Sigmoid colon (tissue), 7 donors: ENCODE data around the gene COL25A1. TPM values are rescaled to one million over a fixed set of nuclear protein-coding genes. Genes with fewer than 3 reads are reported as not detected.
"Not testable (repeated sequence)": the region's sequence is repeated elsewhere in the genome, so short reads cannot be mapped to it uniquely, and the experiment has no call there.

Experiments used
- DNase-seq: peaks from one replicate; pipeline ENCODE4 v3.0.0-alpha.2; 2019
- H3K27ac ChIP-seq, 4 donors: fragments of 200-600 bp; sonication (generic); one replicate each; pipeline ENCODE4 v1.5.1; 2016 to 2019; ENCODE audit warnings: mild to moderate bottlenecking in 1 of 4
- H3K27me3 ChIP-seq, 3 donors: fragments of 200-600 bp; sonication (generic); one replicate each; pipeline ENCODE4 v1.5.1; 2019; ENCODE audit warnings: mild to moderate bottlenecking in 1 of 3
- H3K36me3 ChIP-seq, 4 donors: fragments of 200-600 bp; sonication (generic); one replicate each; pipeline ENCODE4 v1.5.1; 2016 to 2019
- H3K4me1 ChIP-seq, 4 donors: fragments of 200-600 bp; sonication (generic); one replicate each; pipeline ENCODE4 v1.5.1; 2017 to 2019
- H3K4me3 ChIP-seq, 4 donors: fragments of 200-600 bp; sonication (generic); one replicate each; pipeline ENCODE4 v1.5.1; 2017 to 2019; ENCODE audit warnings: mild to moderate bottlenecking in 2 of 4, moderate library complexity in 1 of 4
- H3K9me3 ChIP-seq, 4 donors: fragments of 200-600 bp in 3 of 4; sonication (generic) in 3 of 4; one replicate each; pipeline versions ENCODE4 v1.5.1 to v1.6.1; 2013 to 2019
- EP300 ChIP-seq, 4 donors: sonication (generic); formaldehyde crosslinking; IDR thresholded peaks; one replicate each; pipeline ENCODE4 v1.6.1; 2017; ENCODE audit warnings: antibody characterized with exemption in 4 of 4
- POLR2A ChIP-seq, 2 donors: fragments of 450-650 bp; IDR thresholded peaks; one replicate each; pipeline ENCODE4 v1.6.1; 2016; ENCODE audit warnings: antibody characterized with exemption in 2 of 2, mild to moderate bottlenecking in 2 of 2, moderate library complexity in 2 of 2
- POLR2AphosphoS5 ChIP-seq, 4 donors: sonication (generic); formaldehyde crosslinking; IDR thresholded peaks; one replicate each; pipeline ENCODE4 v1.6.1; 2017; ENCODE audit warnings: antibody characterized with exemption in 4 of 4
- WGBS, 2 donors: extraction: QIAGEN DNeasy Blood & Tissue Kit; methylation state at CpG; one replicate each; pipeline ENCODE4 v1.1.7; 2013; 5-methylcytosine and 5-hydroxymethylcytosine counted together
- intact Hi-C: fragments of 100-400 bp; cut with DNase I; formaldehyde crosslinking; loops from one replicate; pipeline ENCODE4 v1.15.1; 2023
- polyA plus RNA-seq, 3 donors: library from polyadenylated mRNA; stranded (reverse); fragments of 200-250 nt; gene quantifications; one replicate each; pipeline ENCODE4 v1.2.3, GENCODE V29; 2013
- total RNA-seq, 4 donors: library from RNA; depleted of rRNA; stranded (reverse); fragments of >200 nt; gene quantifications; one replicate each; pipeline ENCODE4 v1.1.0, GENCODE V29; 2016
- TF ChIP-seq, protein P1 (sequence below), 4 experiments: fragments of 450-650 bp in 3 of 4; fragments of 200-600 bp in 1 of 4; IDR thresholded peaks; one replicate each; pipeline ENCODE4 v1.5.1; 2016 to 2019; ENCODE audit warnings: antibody characterized with exemption in 4 of 4, mild to moderate bottlenecking in 3 of 4, moderate library complexity in 2 of 4
- donor health status: healthy with polysubstance abuse.
- donor health status: Bipolar disorder and iron deficiency.
- donor health status: healthy.

The COL25A1 gene
- total and polyA plus RNA-seq, 7 donors: 0.15 to 1.4 (median 0.41) TPM; not detected in 2

DNA sequence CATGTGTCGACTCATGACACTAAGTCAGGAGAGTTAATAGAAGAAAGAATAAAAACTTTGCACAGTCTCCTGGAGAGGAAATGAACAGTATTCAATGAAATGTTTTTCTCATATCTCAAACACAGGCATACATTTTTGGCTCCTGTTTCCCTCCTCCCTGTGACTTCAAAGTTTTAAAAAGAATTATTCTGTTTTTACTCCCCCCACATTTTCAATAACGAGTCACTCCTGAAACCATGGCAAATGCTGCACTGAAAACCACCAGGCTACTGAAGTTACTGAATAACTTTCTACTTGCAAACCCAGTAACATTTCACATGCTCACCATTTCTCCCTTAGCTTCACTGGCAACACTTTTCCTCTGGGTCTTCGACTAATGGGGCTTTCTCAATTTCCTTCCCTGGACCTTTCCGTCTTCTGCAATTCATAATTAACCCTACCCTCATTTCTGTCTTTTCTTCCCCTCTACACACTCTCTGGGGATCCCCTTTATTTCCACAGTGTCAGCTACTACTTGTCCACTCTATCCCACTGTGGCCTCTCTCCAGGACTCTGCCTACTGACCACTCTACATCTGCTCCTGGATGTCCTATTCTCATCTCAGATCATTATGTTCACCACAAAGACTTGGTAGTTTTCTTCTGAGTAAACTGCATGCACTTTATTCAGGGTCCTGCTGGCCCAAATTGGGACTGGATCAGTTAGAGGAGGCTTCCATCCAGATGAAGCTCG, 313.8 kb downstream of the COL25A1 start:
- TF ChIP-seq, protein P1, sequence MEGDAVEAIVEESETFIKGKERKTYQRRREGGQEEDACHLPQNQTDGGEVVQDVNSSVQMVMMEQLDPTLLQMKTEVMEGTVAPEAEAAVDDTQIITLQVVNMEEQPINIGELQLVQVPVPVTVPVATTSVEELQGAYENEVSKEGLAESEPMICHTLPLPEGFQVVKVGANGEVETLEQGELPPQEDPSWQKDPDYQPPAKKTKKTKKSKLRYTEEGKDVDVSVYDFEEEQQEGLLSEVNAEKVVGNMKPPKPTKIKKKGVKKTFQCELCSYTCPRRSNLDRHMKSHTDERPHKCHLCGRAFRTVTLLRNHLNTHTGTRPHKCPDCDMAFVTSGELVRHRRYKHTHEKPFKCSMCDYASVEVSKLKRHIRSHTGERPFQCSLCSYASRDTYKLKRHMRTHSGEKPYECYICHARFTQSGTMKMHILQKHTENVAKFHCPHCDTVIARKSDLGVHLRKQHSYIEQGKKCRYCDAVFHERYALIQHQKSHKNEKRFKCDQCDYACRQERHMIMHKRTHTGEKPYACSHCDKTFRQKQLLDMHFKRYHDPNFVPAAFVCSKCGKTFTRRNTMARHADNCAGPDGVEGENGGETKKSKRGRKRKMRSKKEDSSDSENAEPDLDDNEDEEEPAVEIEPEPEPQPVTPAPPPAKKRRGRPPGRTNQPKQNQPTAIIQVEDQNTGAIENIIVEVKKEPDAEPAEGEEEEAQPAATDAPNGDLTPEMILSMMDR (IDR thresholded peaks at IDR 0.05): no peak
- TF ChIP-seq POLR2AphosphoS5 (IDR thresholded peaks at IDR 0.05) (no peak), POLR2A (IDR thresholded peaks at IDR 0.05) (no peak)
- Histone ChIP-seq H3K27ac (no peak overlapping the region), H3K4me3 (no peak overlapping the region), H3K36me3 (no peaks in the 10 kb centered on the region), H3K27me3 (no peaks in the 10 kb centered on the region), H3K4me1 (no peaks in the 10 kb centered on the region), H3K9me3 (no peaks in the 10 kb centered on the region)
- 79 to 80% methylated on average over 5 of the region's 5 CpGs for WGBS, 2 donors
- no peak for DNase-seq
- intact Hi-C loops: no loop called here

DNA sequence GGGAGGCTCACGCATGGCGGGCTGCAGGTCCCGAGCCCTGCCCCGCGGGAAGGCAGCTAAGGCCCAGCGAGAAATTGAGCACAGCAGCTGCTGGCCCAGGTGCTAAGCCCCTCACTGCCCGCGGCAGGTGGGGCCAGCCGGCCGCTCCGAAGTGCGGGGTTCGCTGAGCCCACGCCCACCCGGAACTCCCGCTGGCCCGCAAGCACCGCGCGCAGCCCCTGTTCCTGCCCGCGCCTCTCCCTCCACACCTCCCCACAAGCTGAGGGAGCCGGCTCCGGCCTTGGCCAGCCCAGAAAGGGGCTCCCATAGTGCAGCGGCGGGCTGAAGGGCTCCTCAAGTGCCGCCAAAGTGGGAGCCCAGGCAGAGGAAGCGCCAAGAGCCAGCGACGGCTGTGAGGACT, 318.0 kb downstream of the COL25A1 start:
- H3K4me3 ChIP-seq, H3K9me3 ChIP-seq, H3K27ac ChIP-seq, H3K4me1 ChIP-seq, H3K27me3 ChIP-seq, H3K36me3 ChIP-seq, intact Hi-C loops, DNase-seq: not testable (repeated sequence)
- WGBS, 2 donors: 97 to 98% methylated on average over 30 of the region's 30 CpGs

DNA sequence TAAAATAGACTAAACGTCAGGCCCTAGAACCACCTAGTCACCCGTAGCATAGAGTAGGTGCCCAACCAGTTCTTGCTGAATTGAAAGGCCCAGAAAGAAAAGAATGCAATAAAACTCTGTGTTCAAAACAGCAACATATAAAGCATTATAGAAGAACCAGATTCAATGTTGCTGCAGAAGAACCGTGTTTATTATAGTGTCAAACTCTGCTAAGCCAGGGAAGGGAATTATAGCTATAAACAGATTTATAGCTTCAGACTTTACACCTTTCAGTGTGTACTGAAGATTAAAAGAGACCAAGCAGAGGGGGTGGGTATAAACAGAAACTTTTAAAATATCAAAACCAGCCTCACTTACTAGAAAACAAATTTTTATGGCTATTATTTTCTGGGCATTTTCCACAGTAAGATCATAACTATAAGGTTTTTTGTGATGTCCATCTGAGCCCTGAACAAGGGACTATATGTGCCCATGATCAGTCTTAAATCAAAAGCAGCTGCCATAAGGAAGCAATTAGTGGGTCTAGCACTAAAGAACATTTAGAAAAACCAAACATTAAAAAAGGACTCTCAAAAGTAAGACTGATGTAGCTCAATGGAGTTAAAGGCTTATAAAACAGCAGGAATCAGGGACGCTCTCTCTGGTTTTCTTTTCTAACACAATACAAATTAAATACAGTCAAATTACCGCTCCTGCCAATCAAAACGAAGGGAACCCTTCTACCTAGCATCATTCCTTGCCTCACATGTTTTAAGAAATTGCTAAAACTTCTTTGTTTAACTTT, 319.9 kb downstream of the COL25A1 start:
- no peak for DNase-seq
- H3K27ac ChIP-seq: no peak overlapping the region
- no peaks in the 10 kb centered on the region for H3K9me3 ChIP-seq
- intact Hi-C loops: no loop called here
- TF ChIP-seq, protein P1 (IDR thresholded peaks at IDR 0.05): no peak
- TF ChIP-seq POLR2A (IDR thresholded peaks at IDR 0.05) (no peak), POLR2AphosphoS5 (IDR thresholded peaks at IDR 0.05) (no peak), EP300 (IDR thresholded peaks at IDR 0.05) (no peak)
- no peaks in the 10 kb centered on the region for H3K4me1 ChIP-seq
- no peak overlapping the region for H3K4me3 ChIP-seq
- no peaks in the 10 kb centered on the region for H3K27me3 ChIP-seq
- H3K36me3 ChIP-seq: no peaks in the 10 kb centered on the region
- WGBS, 2 donors: 21 to 68% methylated on average over 6 of the region's 6 CpGs

DNA sequence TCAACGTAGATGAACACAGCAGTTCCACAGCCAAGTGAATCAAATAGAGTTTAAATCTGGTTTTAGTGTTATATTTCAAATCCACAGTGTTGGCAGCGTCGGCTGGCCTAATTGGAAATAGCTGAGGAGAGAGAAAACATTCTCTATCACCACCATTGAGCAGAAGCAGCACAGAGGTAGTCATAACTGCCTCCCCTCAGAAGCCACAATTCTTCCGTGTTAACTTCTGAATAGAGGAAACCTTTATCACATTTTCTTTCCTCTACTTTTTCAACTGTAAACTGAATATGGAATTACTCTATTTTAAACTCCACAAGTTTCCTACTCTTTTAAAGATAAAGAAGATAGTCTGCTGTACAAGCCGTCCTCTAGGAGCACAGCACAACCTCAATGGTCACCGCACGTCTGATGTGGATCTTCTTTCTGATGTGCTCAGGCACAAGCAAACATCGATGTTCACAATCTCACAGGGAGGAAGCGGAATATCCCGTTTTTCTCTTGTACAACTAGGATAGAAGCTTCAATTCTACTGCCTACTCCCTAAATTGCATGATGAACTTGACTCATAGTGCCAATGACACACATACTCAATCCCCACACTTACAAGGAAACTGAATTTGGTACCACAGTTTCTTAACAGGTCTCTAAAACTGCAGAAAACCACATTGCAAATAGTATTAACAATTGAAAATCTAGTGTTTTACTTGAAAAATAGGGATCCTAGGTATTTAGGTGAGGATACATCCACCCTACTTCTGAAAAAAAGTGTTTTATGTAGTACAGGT, 321.8 kb downstream of the COL25A1 start:
- TF ChIP-seq EP300 (IDR thresholded peaks at IDR 0.05) (no peak), POLR2AphosphoS5 (IDR thresholded peaks at IDR 0.05) (no peak), POLR2A (IDR thresholded peaks at IDR 0.05) (no peak)
- TF ChIP-seq, protein P1 (IDR thresholded peaks at IDR 0.05): no peak
- Histone ChIP-seq H3K4me3 (no peak overlapping the region), H3K9me3 (no peaks in the 10 kb centered on the region), H3K36me3 (no peaks in the 10 kb centered on the region), H3K27me3 (no peaks in the 10 kb centered on the region), H3K4me1 (no peaks in the 10 kb centered on the region), H3K27ac (no peak overlapping the region)
- intact Hi-C loops: no loop called here
- WGBS, 2 donors: 85 to 94% methylated on average over 10 of the region's 10 CpGs
- no peak for DNase-seq

DNA sequence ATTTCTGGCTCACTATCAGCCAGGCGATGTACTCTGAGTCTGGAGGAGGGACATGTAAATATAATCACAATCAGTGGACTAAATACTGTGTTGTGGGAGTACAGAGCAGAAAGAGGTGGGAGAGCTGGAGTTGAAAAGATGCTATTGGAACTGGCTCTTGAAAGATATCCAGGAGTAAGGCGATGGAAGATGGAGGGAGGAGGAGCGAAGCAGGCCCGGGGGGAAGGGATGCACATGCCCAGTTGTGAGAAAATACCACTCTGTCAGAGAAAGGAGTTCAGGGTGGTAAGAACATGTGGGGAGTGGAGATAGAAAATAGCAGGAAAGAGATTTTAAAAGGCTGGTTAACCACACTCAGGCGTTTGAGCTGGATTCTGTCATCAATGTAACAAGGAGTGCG, 322.7 kb downstream of the COL25A1 start:
- Histone ChIP-seq H3K4me3 (no peak overlapping the region), H3K27me3 (no peaks in the 10 kb centered on the region), H3K4me1 (no peaks in the 10 kb centered on the region), H3K9me3 (no peaks in the 10 kb centered on the region), H3K36me3 (no peaks in the 10 kb centered on the region), H3K27ac (no peak overlapping the region)
- DNase-seq: no peak
- 79 to 93% methylated on average over 6 of the region's 6 CpGs for WGBS, 2 donors
- TF ChIP-seq, protein P1 (IDR thresholded peaks at IDR 0.05): no peak
- TF ChIP-seq POLR2A (IDR thresholded peaks at IDR 0.05) (no peak), EP300 (IDR thresholded peaks at IDR 0.05) (no peak), POLR2AphosphoS5 (IDR thresholded peaks at IDR 0.05) (no peak)
- intact Hi-C loops: no loop called here
